T1000 (cell line): ENCODE measurements around the gene SURF4.
"Not testable (repeated sequence)": the region's sequence is repeated elsewhere in the genome, so short reads cannot be mapped to it uniquely, and the experiment has no call there.

ENCODE experiments used
- DNase-seq: peaks from one replicate; lab custom pipeline; 2025; ENCODE audit warnings: mixed read lengths; lab: John Stamatoyannopoulos, UW

SURF4 gene

DNA sequence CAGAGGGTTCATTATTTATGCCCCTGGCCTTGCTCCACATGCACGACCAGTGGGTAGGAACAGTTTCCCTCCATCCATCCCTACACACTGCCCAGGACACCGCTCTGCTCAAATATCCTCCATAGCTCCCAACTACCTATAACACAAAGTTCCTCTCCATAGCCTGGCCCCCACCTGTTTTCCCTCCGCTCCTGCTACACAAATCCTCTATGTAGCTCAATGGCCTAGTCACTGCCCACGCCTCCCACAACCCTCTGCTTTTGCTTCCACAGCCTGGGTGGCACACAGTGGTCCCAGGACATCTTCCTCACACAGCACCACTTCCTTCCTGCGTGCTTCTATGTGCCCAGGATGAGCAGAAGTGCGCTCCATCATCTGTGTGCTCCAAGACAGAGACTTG is 21.5 kb upstream of the SURF4 start:
- DNase-seq: no peak

DNA sequence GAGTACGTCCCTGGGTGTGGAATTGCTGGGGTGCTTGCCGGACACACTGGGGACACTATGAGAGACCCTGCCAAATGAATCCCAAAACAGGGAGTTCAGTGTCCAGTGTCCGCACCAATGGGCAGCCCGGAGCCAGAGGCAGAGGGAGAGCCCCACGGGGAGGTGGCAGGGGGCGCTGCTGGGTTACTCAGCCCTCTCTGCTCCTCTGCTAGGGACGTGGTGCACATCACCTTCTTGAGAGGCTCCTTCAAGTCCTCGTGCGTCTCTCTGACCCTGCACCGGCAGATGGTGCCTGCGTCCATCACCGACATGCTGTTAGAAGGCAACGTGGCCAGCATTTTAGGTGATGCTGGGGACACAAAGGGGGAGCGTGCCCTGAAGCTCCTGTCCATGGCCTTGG is 21.1 kb upstream of the SURF4 start:
- no peak for DNase-seq

DNA sequence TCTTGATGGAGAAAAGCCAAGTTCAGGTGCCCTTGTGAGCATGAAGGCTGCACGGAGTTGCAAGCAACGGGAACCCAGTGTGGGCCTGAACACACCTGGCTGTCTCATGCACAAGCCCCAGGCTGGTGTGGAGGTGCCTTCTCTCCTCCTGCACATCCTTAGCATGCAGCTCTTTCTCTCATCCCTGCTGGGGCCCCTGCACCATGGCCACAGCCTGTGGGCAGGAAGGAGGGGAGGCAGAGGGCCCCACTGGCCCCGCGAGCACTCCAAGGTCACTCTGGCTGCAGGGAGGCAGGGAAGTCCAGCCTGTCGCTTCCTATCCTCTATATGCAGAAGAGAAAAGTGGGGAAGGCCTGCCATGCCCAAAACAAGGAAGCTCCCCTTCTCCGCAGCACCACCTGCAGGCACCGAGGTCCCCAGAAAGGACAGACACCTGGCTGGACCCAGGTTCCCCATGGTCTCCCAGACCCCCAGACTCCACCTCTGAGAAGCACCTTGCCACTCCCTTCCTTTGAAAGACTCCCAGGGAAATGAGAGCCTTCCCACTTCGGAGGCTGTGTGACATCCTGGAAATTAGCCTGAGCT is 18.9 kb upstream of the SURF4 start:
- DNase-seq: no peak

DNA sequence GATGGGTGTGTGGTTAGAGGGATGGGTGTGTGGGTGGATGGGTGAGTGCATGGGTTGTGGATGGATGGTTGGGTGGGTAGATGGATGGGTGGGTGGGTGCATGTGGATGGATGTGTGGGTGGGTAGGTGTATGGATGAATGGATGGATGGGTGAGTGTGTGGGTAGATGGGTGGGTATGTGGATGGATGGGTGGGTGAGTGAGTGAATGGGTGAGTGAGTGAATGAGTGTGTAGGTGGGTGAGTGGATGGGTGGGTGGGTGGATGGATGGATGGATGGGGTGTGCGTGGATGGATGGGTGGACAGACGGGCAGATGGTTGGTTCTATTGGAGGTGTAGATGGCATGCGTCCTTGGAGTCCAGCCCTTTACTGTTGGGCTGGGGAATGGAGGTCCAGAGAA is 17.5 kb upstream of the SURF4 start:
- DNase-seq: no peak

DNA sequence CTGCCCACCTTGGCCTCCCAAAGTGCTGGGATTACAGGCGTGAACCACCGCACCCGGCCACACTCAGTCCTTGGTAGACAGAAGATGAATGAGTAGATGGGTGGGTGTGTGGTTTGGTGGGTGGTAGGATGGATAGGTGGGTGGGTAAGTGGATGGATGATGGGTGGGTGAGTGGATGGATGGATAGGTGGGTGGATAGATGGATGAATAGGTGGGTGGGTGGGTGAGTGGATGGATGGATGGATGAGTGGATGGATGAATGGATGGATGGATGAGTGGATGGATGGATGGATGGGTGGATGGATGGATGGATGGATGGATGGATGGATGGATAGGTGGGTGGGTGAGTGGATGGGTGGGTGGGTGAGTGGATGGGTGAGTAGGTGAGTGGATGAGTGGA is 16.4 kb upstream of the SURF4 start:
- DNase-seq: not testable (repeated sequence)

DNA sequence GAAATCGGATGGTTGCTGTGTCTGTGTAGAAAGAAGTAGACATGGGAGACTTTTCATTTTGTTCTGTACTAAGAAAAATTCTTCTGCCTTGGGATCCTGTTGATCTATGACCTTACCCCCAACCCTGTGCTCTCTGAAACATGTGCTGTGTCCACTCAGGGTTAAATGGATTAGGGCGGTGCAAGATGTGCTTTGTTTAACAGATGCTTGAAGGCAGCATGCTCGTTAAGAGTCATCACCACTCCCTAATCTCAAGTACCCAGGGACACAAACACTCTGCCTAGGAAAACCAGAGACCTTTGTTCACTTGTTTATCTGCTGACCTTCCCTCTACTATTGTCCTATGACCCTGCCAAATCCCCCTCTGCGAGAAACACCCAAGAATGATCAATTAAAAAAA is 15.6 kb upstream of the SURF4 start:
- DNase-seq: not testable (repeated sequence)

DNA sequence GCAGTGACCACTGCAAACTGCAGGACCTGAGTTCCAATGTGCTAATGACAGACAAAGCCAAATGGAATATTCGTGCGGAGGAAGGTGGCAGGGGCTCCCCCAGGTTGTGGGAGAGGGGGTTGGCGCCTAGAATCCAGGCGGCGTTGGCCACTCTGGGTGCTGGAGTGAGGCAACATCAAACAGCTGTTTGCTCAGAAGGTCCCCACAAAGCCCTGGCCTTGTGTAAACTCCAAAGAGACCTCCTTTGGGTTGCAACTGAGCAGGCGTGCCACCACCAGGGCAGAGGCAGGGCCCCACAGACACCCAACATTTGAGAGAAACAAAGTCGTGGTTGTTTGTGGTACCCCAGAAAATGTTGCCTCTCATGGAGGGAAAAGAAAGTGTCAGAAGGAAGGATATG is 14.9 kb upstream of the SURF4 start:
- DNase-seq: no peak

DNA sequence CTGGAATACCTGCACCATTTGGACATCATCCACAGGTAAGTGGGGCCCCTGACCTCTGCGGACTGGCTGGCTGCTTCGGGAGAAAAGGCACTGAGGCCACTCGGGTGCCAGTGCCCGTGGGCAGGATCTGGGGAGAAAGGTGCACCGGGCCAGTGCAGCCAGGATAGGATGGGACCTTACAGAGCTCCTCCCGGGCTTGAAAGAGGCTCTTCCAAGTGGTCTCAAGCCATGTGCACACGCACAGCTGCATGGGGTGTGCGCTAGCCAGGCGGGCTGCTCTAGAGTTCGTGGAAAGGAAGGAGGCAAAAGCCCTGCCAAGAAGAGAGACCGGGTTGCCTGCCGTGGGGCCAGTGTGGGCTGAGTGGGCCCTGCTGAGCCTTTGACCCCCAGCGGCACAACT is 13.7 kb upstream of the SURF4 start:
- no peak for DNase-seq

DNA sequence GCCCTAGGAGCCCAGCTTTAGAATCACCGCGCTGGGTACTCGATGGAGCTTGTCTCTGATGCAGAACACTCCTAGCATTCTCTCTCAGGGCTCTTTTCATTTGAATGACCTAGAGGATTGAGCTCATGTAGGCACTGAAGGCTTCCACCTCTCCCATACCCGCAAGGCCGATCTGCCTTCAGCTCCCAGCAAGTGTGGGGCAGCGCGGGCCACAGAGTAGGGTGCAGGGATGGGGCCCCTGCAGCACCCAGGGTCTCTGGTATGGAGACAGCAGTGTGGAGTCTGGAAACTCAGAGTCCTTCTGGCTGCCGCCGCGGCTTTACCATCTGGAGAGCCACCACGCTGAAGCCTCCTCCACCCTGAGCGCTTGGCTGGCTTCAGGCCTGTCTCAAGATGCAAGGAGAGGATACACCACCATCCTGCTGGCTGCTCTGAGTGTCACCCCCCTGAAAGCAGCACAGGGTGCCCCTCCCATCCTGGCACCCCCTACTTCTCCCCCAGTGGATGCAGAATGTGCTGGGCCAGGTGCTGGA is 13.2 kb upstream of the SURF4 start:
- no peak for DNase-seq

DNA sequence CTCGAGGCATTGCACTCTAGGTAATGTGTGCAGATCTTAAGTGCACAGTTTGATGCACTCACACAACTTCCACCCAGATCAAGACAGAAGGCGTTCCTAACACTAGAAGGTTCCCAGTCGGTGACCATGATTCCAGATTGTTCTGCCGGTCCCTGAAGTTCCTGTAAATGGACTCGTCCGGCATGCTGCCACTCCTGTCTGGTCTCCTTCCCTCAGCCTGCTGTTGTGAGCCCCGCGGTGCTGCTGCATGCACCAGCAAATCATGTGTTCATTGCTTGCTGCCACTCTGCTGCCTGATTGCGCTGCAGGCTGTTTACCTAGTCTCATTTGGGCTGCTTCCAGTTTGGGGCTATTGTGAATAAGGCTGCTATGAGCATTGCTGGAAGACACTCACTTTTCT is 11.8 kb upstream of the SURF4 start:
- no peak for DNase-seq

DNA sequence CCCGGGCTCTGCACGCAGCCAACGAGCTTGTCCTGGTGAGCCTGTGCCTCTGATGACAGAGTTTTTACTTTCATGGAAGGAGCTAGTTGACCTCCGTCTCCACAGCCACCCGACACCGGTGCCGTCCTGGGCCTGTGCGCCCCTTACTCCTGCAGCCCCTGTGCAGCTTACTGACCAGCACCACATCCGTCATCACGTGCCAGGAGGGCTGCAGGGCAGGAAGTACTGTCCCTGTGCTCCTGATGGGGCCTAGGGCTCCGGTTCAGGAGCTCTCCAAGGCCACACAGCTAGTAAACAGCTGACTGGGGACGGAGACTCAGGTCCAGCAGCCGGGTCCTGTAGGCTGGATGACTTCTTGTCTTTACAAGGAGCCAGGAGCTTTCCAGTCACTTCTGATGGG is 10.5 kb upstream of the SURF4 start:
- DNase-seq: no peak

DNA sequence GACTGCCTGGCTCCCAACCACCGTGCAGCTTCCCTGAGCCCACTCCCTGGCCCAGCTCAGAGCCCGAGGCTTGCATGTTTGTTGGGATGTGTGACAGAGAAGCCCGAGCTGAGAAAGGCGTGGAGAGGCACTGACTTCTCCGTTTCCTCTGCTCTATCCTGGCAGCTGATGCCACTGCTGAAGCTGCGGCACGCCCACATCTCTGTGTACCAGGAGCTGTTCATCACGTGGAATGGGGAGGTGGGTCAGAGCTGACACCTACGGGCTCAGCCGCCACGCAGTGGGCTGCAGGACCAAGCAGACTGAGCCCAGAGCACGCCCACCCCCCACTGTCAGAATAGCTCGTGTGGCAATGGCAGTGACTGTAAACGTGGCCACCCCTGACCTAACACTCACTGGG is 9.6 kb upstream of the SURF4 start:
- no peak for DNase-seq

DNA sequence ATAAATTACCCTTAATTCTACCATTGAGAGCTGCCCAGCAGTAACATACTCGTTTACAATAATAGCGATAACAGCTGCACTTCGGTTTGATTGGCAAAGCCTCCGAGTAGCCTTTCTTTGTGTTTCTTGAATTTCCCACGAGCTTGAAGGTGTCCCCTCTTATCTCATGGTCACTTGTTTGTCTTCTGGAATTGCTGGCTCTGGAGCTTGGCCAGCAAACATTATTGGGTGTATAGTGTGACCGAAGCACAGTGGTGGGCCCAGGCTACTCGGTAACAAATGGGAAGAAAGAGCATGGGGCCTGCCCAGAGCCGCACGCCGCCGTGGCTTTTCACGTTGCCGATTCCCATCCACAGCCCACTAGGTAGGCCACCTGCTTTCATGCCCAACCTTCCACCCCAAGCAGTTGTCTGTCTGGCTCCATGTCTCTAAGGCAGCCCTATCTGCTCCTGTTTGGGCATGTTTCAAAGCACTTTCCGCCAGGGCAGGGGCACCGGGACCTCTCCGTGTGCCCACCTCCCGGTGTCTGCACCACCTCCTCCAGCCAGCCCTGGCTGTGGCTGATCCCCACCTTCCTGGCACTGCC is 9.0 kb upstream of the SURF4 start:
- DNase-seq: no peak

DNA sequence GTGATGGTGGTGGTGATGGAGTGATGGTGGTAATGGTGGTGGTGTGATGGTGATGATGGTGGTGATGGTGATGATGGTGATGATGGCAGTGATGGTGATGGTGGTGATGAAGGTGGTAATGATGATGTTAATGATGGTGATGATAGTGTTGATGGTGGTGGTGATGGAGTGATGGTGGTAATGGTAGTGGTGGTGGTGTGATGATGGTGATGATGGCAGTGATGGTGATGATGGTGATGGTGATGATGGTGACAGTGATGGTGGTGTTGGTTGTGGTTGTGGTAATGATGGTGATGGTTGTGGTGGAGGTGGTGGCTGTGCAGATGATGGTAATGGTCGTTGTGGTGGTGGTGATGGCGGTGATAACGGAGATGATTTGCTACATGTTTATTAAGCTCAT is 7.6 kb upstream of the SURF4 start:
- DNase-seq: no peak

DNA sequence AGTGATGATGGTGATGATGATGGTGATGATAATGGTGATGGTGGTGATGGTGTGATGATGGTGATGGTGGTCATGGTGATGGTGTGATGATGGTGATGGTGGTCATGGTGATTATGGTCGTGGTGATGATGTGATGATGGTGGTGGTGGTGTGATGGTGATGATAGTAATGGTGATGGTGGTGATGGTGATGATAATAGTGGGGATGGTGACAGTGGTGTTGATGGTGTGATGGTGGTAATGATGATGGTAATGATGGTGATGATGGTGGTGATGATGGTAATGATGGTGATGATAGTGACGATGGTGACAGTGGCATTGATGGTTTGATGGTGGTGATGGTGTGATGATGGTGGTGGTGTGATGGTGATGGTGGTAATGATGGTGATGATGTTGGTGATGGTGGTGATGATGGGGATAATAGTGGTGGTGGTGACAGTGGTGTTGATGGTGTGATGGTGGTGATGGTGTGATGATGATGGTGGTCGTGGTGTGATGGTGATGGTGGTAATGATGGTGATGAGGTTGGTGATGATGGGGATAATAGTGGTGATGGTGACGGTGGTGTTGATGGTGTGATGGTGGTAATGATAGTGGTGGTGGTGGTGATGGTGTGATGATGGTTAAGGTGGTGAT is 6.8 kb upstream of the SURF4 start:
- no peak for DNase-seq

DNA sequence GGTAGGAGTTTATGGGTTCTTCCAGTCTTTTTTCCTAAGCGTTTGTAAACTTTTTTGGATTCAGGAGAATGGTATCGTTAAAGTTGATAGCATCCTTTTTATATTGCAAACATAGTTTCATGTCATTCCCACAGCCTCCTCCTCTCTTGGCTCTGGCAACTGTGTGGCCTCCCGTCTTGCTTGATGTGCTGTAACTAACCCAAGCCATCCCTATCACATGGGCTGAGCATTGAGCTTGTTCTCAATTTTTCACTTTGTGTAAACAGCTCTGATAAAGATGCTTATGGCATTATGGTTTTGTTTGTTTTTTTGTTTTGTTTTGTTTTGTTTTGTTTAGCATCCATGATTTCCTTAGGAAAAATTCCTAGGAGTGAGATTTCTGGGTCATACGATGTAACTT is 4.9 kb upstream of the SURF4 start:
- DNase-seq: no peak

DNA sequence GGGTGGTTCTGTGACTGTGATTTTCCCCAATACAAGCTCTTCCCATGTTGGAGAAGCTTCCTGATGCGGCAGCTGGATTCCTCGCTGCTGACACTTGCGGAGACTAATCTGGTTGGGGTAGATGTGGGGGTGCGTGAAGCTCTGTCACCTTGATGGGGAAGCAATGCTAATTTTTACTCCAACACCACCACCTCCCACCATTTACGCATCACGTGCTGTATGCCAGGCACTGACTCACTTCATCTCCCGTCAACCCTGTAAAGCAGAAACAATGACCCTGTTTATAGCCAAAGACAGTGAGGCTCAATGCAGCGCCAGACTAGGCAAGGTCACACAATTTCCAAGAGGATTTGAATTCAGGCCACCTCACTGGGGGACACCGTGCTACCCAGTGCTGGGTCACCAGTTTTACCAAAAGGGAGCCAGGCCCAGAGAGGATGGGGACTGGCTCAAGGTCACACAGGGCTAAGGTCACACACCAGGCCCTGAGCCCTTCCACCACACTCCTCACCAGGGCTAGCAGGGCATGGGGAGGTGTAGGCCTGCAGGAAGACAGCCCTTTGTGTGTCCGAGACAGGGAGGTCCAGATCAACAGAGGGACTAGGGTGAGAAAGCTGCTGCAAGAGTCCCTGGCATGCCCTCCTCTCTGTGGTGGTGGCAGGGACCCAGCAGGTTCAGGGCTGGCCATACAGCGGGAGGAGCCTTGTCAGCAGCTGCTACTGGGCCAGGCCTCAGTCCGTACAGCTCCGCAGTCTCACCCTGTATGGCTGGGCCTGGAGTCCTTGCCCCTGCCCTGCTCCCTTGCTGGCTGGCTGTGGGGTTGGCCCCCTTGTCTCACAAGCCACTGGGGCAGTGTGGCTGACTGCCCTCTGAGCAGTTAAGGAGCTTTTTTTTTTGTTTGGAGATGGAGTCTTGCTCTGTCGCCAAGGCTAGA is 3.6 kb upstream of the SURF4 start:
- DNase-seq: no peak

DNA sequence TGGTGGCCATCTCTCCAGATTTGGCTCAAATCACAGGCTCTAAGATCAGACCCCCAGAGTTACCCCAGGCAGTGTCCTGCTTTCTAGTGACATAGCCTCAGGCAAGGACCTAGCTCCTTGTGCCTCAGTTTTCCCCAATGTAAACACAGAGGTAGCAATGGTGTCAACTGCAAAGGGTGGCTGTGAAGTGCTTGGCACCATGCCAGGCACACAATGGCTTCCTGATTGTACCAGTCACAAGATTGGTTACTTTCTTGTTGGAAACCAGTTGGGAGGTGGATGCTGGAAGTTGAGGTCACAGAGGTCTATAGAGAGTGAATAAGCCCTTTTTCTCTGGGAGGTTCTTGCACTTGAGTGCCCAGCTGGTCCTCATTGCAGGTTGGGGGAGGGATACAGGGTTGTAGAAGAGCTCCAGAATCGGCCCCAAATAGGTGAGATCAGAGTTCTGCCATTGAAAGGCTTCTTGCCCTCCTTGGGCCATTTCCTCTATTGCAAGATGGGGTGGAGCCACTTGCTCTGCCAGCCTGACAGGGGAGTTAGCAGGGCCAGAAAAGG is 2.6 kb upstream of the SURF4 start:
- no peak for DNase-seq

DNA sequence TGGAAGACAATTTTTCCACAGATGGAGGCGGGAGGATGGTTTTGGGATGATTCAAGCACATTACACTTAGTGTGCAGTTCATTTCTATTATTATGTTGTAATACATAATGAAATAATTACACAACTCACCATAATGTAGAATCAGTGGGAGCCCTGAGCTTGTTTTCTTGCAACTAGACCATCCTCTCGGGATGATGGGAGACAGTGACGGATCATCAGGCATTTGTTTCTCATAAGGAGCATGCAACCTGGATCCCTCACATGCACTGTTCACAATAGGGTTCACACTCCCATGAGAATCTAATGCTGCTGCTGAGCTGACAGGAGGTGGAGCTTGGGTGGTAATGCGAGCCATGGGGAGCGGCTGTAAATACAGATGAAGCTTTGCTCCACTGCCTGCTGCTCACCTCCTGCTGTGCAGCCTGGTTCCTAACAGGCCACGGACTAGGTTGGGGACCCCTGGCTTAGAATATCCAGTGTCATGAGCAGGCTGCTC is 1.9 kb upstream of the SURF4 start:
- DNase-seq: no peak

DNA sequence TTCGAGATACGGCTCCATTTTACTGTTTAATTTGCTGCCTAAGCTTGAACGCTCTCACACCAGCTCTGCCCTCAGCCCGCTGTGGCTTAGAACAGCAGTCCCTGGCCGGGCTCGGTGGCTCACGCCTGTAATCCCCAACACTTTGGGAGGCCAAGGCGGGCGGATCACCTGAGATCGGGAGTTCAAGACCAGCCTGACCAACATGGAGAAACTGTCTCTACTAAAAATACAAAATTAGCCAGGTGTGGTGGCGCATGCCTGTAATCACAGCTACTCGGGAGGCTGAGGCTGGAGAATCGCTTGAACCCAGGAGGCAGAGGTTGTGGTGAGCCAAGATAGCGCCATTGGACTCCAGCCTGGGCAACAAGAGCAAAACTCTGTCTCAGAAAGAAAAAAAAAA is 1.4 kb upstream of the SURF4 start:
- not testable (repeated sequence) for DNase-seq

DNA sequence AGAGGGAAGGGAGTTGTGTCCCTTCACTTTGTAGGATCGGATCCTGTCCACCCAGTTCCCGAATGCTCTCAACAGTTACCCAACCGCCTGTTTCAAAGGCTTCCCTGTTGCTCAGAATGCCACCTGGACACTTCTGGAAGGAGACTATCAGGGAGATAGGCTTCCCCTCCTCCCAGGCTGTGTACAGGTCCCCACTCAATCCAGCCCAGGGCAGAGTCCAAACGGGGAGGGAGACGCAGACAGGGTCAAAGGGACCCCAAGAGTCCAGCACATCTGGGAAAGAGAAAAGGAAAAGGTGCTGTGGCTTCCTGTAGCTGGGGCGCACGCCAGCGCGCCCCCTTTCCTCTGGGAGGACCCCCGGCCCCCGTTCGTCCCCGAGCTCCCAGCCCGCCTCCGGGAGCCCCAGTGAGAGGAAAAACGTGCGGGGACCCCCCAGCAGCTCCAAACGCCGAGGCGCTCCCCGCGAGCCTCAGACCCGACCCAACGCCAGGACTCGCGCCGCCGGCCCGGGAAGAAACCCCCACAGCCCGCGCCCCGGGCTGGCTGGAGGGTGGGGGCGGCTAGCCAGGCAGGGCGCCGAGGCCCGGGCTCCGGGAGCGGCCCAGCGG is 640 bp downstream of the SURF4 start:
- DNase-seq: no peak
